NCI-H2029 treated with DMSO at 0.1 percent for 48 hours (cell line): ENCODE data around the gene SLF2.

ENCODE experiments used
- DNase-seq: peaks from one replicate; lab custom pipeline; 2025; lab: John Stamatoyannopoulos, UW

SLF2 gene

GRCh38 chr10:101000127-101000914, 87.6 kb downstream of the SLF2 start:
- DNase-seq: no peak

- DNase-seq: no peak
Observed at GRCh38 chr10:101000915-101001658, 88.3 kb downstream of the SLF2 start.

- no peak for DNase-seq
Observed at GRCh38 chr10:101001659-101002035, 88.9 kb downstream of the SLF2 start.

- DNase-seq: no peak
Observed at GRCh38 chr10:101002456-101002855, 89.7 kb downstream of the SLF2 start.

GRCh38 chr10:101003639-101004206, 91.0 kb downstream of the SLF2 start:
- no peak for DNase-seq

- no peak for DNase-seq
Observed at GRCh38 chr10:101005361-101005760, 92.6 kb downstream of the SLF2 start.

- no peak for DNase-seq
Observed at GRCh38 chr10:101005869-101006567, 93.3 kb downstream of the SLF2 start.

GRCh38 chr10:101006593-101007098, 93.9 kb downstream of the SLF2 start:
- DNase-seq: no peak

- DNase-seq: no peak
Observed at GRCh38 chr10:101007099-101007711, 94.4 kb downstream of the SLF2 start.

- DNase-seq: no peak
Observed at GRCh38 chr10:101007915-101008822, 95.4 kb downstream of the SLF2 start.

- no peak for DNase-seq
Observed at GRCh38 chr10:101008823-101009423, 96.2 kb downstream of the SLF2 start.

- DNase-seq: no peak
Observed at GRCh38 chr10:101010329-101010728, 97.6 kb downstream of the SLF2 start.

- no peak for DNase-seq
Observed at GRCh38 chr10:101011517-101012423, 99.0 kb downstream of the SLF2 start.

GRCh38 chr10:101012525-101013364, 100.0 kb downstream of the SLF2 start:
- DNase-seq: no peak

- no peak for DNase-seq
Observed at GRCh38 chr10:101013365-101013825, 100.6 kb downstream of the SLF2 start.

GRCh38 chr10:101014230-101014884, 101.6 kb downstream of the SLF2 start:
- no peak for DNase-seq
